MG63 (cell line): ENCODE results near the gene ANKRD13C. TPM values are rescaled to one million over a fixed set of nuclear protein-coding genes. Genes with fewer than 3 reads are reported as not detected.

Experiments used
- DNase-seq: peaks from one replicate; pipeline ENCODE4 v3.0.0-alpha.2; 2020
- H3K27me3 ChIP-seq: fragments of 250-450 bp; sonication (Bioruptor Pico); 2 replicates; pipeline ENCODE4 v1.5.1; 2020; ENCODE audit warnings: mild to moderate bottlenecking, moderate library complexity
- H3K36me3 ChIP-seq: fragments of 250-450 bp; sonication (Bioruptor Pico); 2 replicates; pipeline ENCODE4 v1.5.1; 2020; ENCODE audit warnings: mild to moderate bottlenecking, moderate library complexity
- H3K4me3 ChIP-seq: fragments of 250-450 bp; sonication (Bioruptor Pico); 2 replicates; pipeline ENCODE4 v1.5.1; 2020; ENCODE audit warnings: mild to moderate bottlenecking, moderate library complexity
- H3K9me3 ChIP-seq: fragments of 250-450 bp; sonication (Bioruptor Pico); 2 replicates; pipeline ENCODE4 v1.5.1; 2020; ENCODE audit warnings: mild to moderate bottlenecking, moderate library complexity
- total RNA-seq: library from RNA; depleted of rRNA; stranded (reverse); fragments of >200 nt; shearing (Covaris generic); gene quantifications from 2 replicates; pipeline ENCODE4 v1.2.3, GENCODE V29; 2014; ENCODE audit warnings: low replicate concordance; rRNA removed

The ANKRD13C gene
- total RNA-seq, 1 experiment from 2014 or later = 19.1 TPM

GRCh38 chr1:70210820-70211219 lies 143.7 kb downstream of the ANKRD13C start:
- peak overlapping the region; percentile 12; the same call in 1 of the 2 replicates for H3K4me3 ChIP-seq
- H3K9me3 ChIP-seq = no peaks in the 10 kb centered on the region
- no peak for DNase-seq
- H3K27me3 ChIP-seq = no peaks in the 10 kb centered on the region
- peaks cover 35% of the 10 kb centered on the region for H3K36me3 ChIP-seq

Other genes starting within 250 kb of the ANKRD13C start
- gene LRRC40, start 149.1 kb downstream of the ANKRD13C start, total RNA-seq = 17.6 and 25.9 TPM in 2 replicates
- gene SRSF11, start 133.3 kb downstream of the ANKRD13C start, total RNA-seq = 83.5 and 146 TPM in 2 replicates
- 1.1 and 2.3 TPM in 2 replicates for gene CTH, start 56.5 kb upstream of the ANKRD13C start, total RNA-seq